GM12892 (cell line): ENCODE data around the gene CCDC188. TPM values are rescaled to one million over a fixed set of nuclear protein-coding genes. Genes with fewer than 3 reads are reported as not detected.

Source experiments
- DNase-seq: peaks from one replicate; pipeline ENCODE4 v3.0.0; 2011; ENCODE audit not compliant: insufficient read length
- FAIRE-seq: peaks from 2 replicates; lab custom pipeline; 2011; peaks lifted over from hg19 to GRCh38; lab: Jason Lieb, UNC
- POLR2A ChIP-seq: IDR thresholded peaks from 2 replicates; pipeline ENCODE4 v1.6.1; 2011; ENCODE audit warnings: low read depth, low read length, control low read depth
- POLR2AphosphoS5 ChIP-seq: IDR thresholded peaks from 2 replicates; pipeline ENCODE4 v1.6.1; 2011; ENCODE audit warnings: low read depth, low read length, control low read depth
- TAF1 ChIP-seq: IDR thresholded peaks from 2 replicates; pipeline ENCODE4 v1.6.1; 2011; ENCODE audit warnings: low read depth, mild to moderate bottlenecking, control low read depth, low read length, borderline replicate concordance
- polyA plus RNA-seq: library from polyadenylated mRNA; unstranded; fragments of >200 nt; gene quantifications from one replicate; pipeline ENCODE4 v1.2.1, GENCODE V29; 2012; ENCODE audit warnings: missing spikeins, inconsistent platforms; ENCODE audit not compliant: missing spikeins

The CCDC188 gene
- not detected for polyA plus RNA-seq

- no peak for FAIRE-seq
- no peak for DNase-seq
Observed at GRCh38 chr22:20150381-20151275, at the start of gene CCDC188. TSS of gene CCDC188 (minus strand) at chr22:20151055. CDS start at chr22:20150986, 69 bp downstream.

GRCh38 chr22:20199906-20200305, 49.1 kb upstream of the CCDC188 start:
- TF ChIP-seq POLR2AphosphoS5: no peak
- no peak for TF ChIP-seq POLR2A
- no peak for TF ChIP-seq TAF1
- DNase-seq (no peak), FAIRE-seq (no peak)

More at GRCh38 chr22:20150381-20151275, at the start of gene CCDC188:
- no peak for TF ChIP-seq TAF1
- no peak for TF ChIP-seq POLR2AphosphoS5
- no peak for TF ChIP-seq POLR2A

- no peak for TF ChIP-seq POLR2AphosphoS5
- TF ChIP-seq TAF1: no peak
- no peak for TF ChIP-seq POLR2A
- FAIRE-seq (no peak), DNase-seq (no peak)
Observed at GRCh38 chr22:20199413-20199842, 48.6 kb upstream of the CCDC188 start.

- FAIRE-seq (no peak), DNase-seq (no peak)
- TF ChIP-seq POLR2A (no peak), TAF1 (no peak), POLR2AphosphoS5 (no peak)
Observed at GRCh38 chr22:20198557-20199319, 47.9 kb upstream of the CCDC188 start.

GRCh38 chr22:20197407-20198030, 46.7 kb upstream of the CCDC188 start:
- FAIRE-seq (no peak), DNase-seq (no peak)
- TF ChIP-seq TAF1 (no peak), POLR2A (no peak), POLR2AphosphoS5 (no peak)

GRCh38 chr22:20196094-20196842, 45.4 kb upstream of the CCDC188 start:
- no peak for TF ChIP-seq POLR2A
- TF ChIP-seq TAF1: no peak
- no peak for TF ChIP-seq POLR2AphosphoS5
- FAIRE-seq: no peak
- no peak for DNase-seq

GRCh38 chr22:20194681-20195593, 44.1 kb upstream of the CCDC188 start:
- DNase-seq (no peak), FAIRE-seq (no peak)
- no peak for TF ChIP-seq TAF1
- no peak for TF ChIP-seq POLR2AphosphoS5
- no peak for TF ChIP-seq POLR2A

GRCh38 chr22:20193761-20194494, 43.1 kb upstream of the CCDC188 start:
- FAIRE-seq (no peak), DNase-seq (no peak)
- TF ChIP-seq POLR2A: no peak
- no peak for TF ChIP-seq POLR2AphosphoS5
- TF ChIP-seq TAF1: no peak

GRCh38 chr22:20192972-20193760, 42.3 kb upstream of the CCDC188 start:
- no peak for FAIRE-seq
- TF ChIP-seq POLR2AphosphoS5: no peak
- no peak for TF ChIP-seq TAF1
- no peak for TF ChIP-seq POLR2A
- DNase-seq: no peak
